ENCODE results near the gene STXBP6. TPM values are rescaled to one million over a fixed set of nuclear protein-coding genes. Genes with fewer than 3 reads are reported as not detected.

Gene STXBP6
- total and polyA plus RNA-seq, 10 of the 15 experiments (the other 5 are each of a cell fraction or from before 2014, with no cell fraction given) = 1.2 to 47.3 (median 1.9) TPM

DNA sequence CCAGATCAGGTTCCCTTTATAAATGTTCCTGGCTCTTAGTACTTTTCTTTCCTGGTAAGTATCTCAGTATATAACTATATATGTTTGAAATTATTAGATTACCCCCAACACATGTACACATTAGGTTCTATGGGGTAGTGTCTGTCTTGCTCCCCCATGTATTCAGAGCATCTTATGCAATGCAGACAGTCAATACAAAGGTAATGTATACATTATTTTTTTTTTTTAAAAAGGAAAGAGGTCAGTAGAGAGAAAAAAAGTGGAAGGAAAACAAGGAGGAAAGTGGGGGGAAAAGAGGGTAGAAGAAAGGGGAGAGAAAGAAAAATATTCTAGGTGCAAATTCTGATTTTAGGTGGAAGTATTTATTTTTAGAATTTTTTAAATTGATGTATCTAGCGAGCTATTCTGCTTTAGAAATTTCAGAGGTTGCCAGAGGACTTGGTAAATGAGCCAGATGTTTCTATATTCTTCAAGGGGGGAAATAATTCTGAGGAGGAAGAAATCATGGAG lies 157.9 kb downstream of the STXBP6 start (continued):
- TF ChIP-seq, protein P1, sequence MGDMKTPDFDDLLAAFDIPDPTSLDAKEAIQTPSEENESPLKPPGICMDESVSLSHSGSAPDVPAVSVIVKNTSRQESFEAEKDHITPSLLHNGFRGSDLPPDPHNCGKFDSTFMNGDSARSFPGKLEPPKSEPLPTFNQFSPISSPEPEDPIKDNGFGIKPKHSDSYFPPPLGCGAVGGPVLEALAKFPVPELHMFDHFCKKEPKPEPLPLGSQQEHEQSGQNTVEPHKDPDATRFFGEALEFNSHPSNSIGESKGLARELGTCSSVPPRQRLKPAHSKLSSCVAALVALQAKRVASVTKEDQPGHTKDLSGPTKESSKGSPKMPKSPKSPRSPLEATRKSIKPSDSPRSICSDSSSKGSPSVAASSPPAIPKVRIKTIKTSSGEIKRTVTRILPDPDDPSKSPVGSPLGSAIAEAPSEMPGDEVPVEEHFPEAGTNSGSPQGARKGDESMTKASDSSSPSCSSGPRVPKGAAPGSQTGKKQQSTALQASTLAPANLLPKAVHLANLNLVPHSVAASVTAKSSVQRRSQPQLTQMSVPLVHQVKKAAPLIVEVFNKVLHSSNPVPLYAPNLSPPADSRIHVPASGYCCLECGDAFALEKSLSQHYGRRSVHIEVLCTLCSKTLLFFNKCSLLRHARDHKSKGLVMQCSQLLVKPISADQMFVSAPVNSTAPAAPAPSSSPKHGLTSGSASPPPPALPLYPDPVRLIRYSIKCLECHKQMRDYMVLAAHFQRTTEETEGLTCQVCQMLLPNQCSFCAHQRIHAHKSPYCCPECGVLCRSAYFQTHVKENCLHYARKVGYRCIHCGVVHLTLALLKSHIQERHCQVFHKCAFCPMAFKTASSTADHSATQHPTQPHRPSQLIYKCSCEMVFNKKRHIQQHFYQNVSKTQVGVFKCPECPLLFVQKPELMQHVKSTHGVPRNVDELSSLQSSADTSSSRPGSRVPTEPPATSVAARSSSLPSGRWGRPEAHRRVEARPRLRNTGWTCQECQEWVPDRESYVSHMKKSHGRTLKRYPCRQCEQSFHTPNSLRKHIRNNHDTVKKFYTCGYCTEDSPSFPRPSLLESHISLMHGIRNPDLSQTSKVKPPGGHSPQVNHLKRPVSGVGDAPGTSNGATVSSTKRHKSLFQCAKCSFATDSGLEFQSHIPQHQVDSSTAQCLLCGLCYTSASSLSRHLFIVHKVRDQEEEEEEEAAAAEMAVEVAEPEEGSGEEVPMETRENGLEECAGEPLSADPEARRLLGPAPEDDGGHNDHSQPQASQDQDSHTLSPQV (IDR thresholded peaks at IDR 0.05) = no peak
- TF ChIP-seq ZNF384 (IDR thresholded peaks at IDR 0.05; ENCODE audit: borderline replicate concordance, low read depth, low read length) = no peak
- no peak for TF ChIP-seq SMC3 (IDR thresholded peaks at IDR 0.05; ENCODE audit: borderline replicate concordance, low read length)
- TF ChIP-seq, protein P2, sequence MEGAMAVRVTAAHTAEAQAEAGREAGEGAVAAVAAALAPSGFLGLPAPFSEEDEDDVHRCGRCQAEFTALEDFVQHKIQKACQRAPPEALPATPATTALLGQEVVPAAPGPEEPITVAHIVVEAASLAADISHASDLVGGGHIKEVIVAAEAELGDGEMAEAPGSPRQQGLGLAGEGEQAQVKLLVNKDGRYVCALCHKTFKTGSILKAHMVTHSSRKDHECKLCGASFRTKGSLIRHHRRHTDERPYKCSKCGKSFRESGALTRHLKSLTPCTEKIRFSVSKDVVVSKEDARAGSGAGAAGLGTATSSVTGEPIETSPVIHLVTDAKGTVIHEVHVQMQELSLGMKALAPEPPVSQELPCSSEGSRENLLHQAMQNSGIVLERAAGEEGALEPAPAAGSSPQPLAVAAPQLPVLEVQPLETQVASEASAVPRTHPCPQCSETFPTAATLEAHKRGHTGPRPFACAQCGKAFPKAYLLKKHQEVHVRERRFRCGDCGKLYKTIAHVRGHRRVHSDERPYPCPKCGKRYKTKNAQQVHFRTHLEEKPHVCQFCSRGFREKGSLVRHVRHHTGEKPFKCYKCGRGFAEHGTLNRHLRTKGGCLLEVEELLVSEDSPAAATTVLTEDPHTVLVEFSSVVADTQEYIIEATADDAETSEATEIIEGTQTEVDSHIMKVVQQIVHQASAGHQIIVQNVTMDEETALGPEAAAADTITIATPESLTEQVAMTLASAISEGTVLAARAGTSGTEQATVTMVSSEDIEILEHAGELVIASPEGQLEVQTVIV (IDR thresholded peaks at IDR 0.05; ENCODE audit: borderline replicate concordance, partially characterized antibody) = no peak
- TF ChIP-seq POLR2AphosphoS5 (IDR thresholded peaks at IDR 0.05; ENCODE audit: low read length) = no peak

- DNase-seq (ENCODE audit: low read depth, low spot score) (no peak), FAIRE-seq (no peak), ATAC-seq (no peak)
- H3K36me3 ChIP-seq (ENCODE audit: control insufficient read depth in 2 of 2, insufficient read depth in 2 of 2, low read length in 1 of 2) = no peaks in the 10 kb centered on the region
- H4K20me1 ChIP-seq (ENCODE audit: control insufficient read depth, insufficient read depth) = no peaks in the 10 kb centered on the region
- CTCF ChIA-PET = no interaction called here
- POLR2A ChIA-PET = no interaction called here
- RAD21 ChIA-PET (ENCODE audit: unreplicated experiment) = interaction anchor here (0.6 to 1.2 kb wide), 2 partner anchors 12 to 19 kb away, joined by 3 read pairs; no protein-coding TSS in a partner anchor
- no peak overlapping the region for H2AFZ ChIP-seq (ENCODE audit: control insufficient read depth, low read depth, low read length)
- no peak overlapping the region for H3K4me3 ChIP-seq
- no peak overlapping the region for H3K27ac ChIP-seq (ENCODE audit: control insufficient read depth, insufficient read depth)
- no peak overlapping the region for H3K4me2 ChIP-seq (ENCODE audit: control insufficient read depth, insufficient read depth)
- SMC1A ChIA-PET (ENCODE audit: uncharacterized antibody, unreplicated experiment) = no interaction called here
- 0 out of 3 replicates have a peak, but pooled peaks cover 1% of the 10 kb centered on the region for H3K9me3 ChIP-seq (replicated peaks; ENCODE audit: control insufficient read depth, insufficient read depth, low read length)
- in situ Hi-C loops (cut with MboI) (no loop called here), intact Hi-C loops (cut with micrococcal nuclease; ENCODE audit: unreplicated experiment) (no loop called here)
- H3K79me2 ChIP-seq (ENCODE audit: control insufficient read depth, insufficient read depth, low read length) = no peaks in the 10 kb centered on the region
- H3K27me3 ChIP-seq (replicated peaks in 1 of 2; ENCODE audit: control insufficient read depth in 2 of 2, insufficient read depth in 2 of 2, low read length in 1 of 2) = no peaks in the 10 kb centered on the region
- H3K9ac ChIP-seq (ENCODE audit: control insufficient read depth, insufficient read depth, low read length) = no peak overlapping the region
- no TSS peak for BruUV-seq (replicated peaks)
- H3K4me1 ChIP-seq (ENCODE audit: control insufficient read depth, insufficient read depth, low read length) = no peaks in the 10 kb centered on the region
- no peak for TF ChIP-seq MTA2 (IDR thresholded peaks at IDR 0.05; ENCODE audit: low read depth)
- TF ChIP-seq RB1 (IDR thresholded peaks at IDR 0.05; ENCODE audit: borderline replicate concordance) = no peak
- TF ChIP-seq, protein P3, sequence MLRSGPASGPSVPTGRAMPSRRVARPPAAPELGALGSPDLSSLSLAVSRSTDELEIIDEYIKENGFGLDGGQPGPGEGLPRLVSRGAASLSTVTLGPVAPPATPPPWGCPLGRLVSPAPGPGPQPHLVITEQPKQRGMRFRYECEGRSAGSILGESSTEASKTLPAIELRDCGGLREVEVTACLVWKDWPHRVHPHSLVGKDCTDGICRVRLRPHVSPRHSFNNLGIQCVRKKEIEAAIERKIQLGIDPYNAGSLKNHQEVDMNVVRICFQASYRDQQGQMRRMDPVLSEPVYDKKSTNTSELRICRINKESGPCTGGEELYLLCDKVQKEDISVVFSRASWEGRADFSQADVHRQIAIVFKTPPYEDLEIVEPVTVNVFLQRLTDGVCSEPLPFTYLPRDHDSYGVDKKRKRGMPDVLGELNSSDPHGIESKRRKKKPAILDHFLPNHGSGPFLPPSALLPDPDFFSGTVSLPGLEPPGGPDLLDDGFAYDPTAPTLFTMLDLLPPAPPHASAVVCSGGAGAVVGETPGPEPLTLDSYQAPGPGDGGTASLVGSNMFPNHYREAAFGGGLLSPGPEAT (IDR thresholded peaks at IDR 0.05; ENCODE audit: low read depth) = no peak
- TF ChIP-seq, protein P2 (IDR thresholded peaks at IDR 0.05; ENCODE audit: borderline replicate concordance, partially characterized antibody) = no peak
- TF ChIP-seq E2F4 (IDR thresholded peaks at IDR 0.05; ENCODE audit: low read depth, low read length) = no peak
- no peak for TF ChIP-seq CREB1 (IDR thresholded peaks at IDR 0.05; ENCODE audit: low read depth)
Measured at GRCh38 chr14:24890716-24891115, 159.2 kb downstream of the STXBP6 start.
